GM19043 (cell line): Measurements from ENCODE around the gene SLC2A14.

Source experiments
- ATAC-seq: cut with Tn5 transposase; IDR thresholded peaks from one replicate; pipeline ENCODE4 v1.9.1; 2021; ENCODE audit warnings: low read depth; ENCODE audit not compliant: unreplicated experiment

The SLC2A14 gene

DNA sequence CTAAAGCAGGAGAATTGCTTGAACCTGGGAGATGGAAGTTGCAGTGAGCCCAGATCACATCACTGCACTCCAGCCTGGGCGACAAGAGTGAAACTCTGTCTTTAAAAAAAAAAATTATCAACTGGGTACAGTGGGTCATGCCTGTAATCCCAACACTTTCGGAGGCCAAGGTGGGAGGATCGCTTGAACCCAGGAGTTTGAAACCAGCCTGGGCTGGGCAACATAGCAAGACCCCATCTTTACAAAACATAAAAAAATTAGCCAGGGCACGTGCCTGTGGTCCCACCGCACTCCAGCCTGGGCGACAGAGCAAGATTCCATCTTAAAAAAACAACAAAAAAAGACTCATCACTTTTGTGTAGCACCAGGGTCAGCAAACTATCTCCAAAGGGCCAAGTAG is 90.7 kb downstream of the SLC2A14 start:
- no peak for ATAC-seq

DNA sequence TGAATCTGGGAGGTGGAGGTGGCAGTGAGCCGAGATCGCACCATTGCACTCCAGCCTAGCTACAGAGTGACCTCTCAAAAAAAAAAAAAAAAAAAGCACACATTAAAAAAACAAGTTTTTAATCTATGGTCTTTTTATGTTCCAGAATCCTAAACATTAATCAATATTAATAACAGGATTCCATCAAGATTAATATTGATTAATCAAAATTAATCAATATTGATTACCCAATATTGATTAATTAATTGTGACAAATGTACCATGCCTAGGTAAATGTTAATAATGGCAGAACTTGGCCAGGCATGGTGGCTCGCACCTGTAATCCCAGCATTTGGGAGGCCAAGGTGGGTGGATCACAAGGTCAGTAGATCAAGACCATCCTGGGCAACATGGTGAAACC is 91.4 kb downstream of the SLC2A14 start:
- no peak for ATAC-seq

DNA sequence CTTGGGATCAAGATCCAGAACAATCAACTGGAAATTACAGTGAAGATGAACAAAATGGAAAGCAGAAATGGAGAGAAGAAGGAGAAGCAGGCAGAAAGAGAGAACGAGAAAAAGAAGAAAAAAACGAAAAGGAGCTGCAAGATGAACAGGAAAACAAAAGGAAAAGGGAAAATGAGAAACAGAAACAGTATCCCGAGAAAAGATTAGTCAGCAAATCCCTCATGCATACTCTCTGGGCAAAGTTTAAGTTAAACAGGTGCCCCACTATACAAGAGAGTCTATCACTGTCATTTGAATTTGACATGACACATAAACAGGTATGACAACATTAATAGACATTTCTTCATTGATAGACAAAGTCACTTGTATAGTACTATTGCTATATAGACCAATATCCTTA is 102.7 kb downstream of the SLC2A14 start:
- no peak for ATAC-seq
